Measurements from ENCODE around the gene SLC47A2. TPM values are rescaled to one million over a fixed set of nuclear protein-coding genes. Genes with fewer than 3 reads are reported as not detected.

The SLC47A2 gene
- total and polyA plus RNA-seq, 2 donors (not counting 1 experiment from before 2014, with no cell fraction given), result not detected

DNA sequence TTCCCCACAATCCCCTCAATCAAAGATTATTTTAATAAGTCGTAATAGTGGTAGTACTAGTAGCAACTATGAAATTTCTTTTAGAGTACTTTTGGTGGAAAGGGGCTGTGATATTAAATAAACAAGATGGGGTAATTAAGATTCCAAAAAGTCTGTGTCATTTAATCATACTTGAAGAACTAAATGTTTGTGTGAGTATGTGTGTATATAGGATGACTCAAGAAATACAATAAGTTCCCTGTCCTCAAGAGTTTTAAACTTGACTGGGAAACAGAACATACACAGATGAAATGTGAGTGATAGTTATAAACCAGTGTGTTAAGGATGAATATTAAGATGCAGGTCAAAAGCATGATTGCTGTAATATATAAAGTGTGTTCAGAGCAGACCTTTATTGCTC is 65.6 kb downstream of the SLC47A2 start:
- Histone ChIP-seq H3K36me3 (ENCODE audit: control insufficient read depth, insufficient read depth, low read length) (no peaks in the 10 kb centered on the region), H3K9me3 (ENCODE audit: control insufficient read depth, insufficient read depth, low read depth, low read length) (no peaks in the 10 kb centered on the region), H3K4me1 (ENCODE audit: control insufficient read depth, extremely low read depth, insufficient read depth, low read length) (peaks cover 12% of the 10 kb centered on the region), H3K4me3 (replicated peaks in 1 of 4; ENCODE audit: control extremely low read depth in 1 of 4, insufficient read depth in 1 of 4, low read depth in 3 of 4, low read length in 4 of 4) (no peak overlapping the region), H4K20me1 (ENCODE audit: control insufficient read depth, extremely low read depth, insufficient read depth, low read length) (no peaks in the 10 kb centered on the region), H3K27me3 (ENCODE audit: control insufficient read depth, insufficient read depth, low read length) (no peaks in the 10 kb centered on the region), H3K4me2 (ENCODE audit: extremely low read depth, insufficient read depth, low read length) (no peak overlapping the region), H3K27ac (ENCODE audit: insufficient read depth, low read length) (no peak overlapping the region), H2AFZ (ENCODE audit: low read length) (no peak overlapping the region), H3K79me2 (ENCODE audit: control insufficient read depth, insufficient read depth, low read length) (no peaks in the 10 kb centered on the region), H3K9ac (ENCODE audit: insufficient read depth, low read length) (no peak overlapping the region)
- peak; percentile 37 to 49 for DNase-seq (ENCODE audit: low read depth in 2 of 2)
- TF ChIP-seq CTCF (conservative IDR thresholded peaks at IDR 0.05 in 1 of 2, IDR thresholded peaks at IDR 0.05 in 1 of 2; ENCODE audit: low read depth in 1 of 2, low read length in 2 of 2) (no peak), EZH2 (IDR thresholded peaks at IDR 0.05; ENCODE audit: low read length, missing control alignments) (no peak)

DNA sequence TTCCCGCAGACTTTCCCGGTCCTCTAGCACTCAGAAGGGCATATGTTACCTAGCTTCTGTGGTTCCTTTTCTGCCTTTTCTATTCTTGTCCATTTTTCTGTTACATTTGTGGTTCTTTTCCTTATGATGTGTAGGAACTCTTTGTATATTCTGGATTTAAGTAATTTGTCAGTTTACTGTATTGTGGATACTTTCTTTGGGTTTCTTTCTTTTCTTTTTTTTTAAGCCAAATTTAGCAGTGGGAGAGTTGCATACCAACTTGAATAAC is 67.2 kb downstream of the SLC47A2 start:
- DNase-seq (ENCODE audit: low read depth in 2 of 2), result no peak
- Histone ChIP-seq H3K4me3 (replicated peaks in 1 of 4; ENCODE audit: control extremely low read depth in 1 of 4, insufficient read depth in 1 of 4, low read depth in 3 of 4, low read length in 4 of 4) (peak overlapping the region; percentile 77 to 87 (median 78)), H3K4me2 (ENCODE audit: extremely low read depth, insufficient read depth, low read length) (peak overlapping the region; percentile 96), H3K9me3 (ENCODE audit: control insufficient read depth, insufficient read depth, low read depth, low read length) (no peaks in the 10 kb centered on the region), H3K79me2 (ENCODE audit: control insufficient read depth, insufficient read depth, low read length) (no peaks in the 10 kb centered on the region), H4K20me1 (ENCODE audit: control insufficient read depth, extremely low read depth, insufficient read depth, low read length) (no peaks in the 10 kb centered on the region), H2AFZ (ENCODE audit: low read length) (peak overlapping the region; percentile 90), H3K4me1 (ENCODE audit: control insufficient read depth, extremely low read depth, insufficient read depth, low read length) (peaks cover 12% of the 10 kb centered on the region), H3K27ac (ENCODE audit: insufficient read depth, low read length) (no peak overlapping the region), H3K27me3 (ENCODE audit: control insufficient read depth, insufficient read depth, low read length) (peaks cover 4% of the 10 kb centered on the region), H3K36me3 (ENCODE audit: control insufficient read depth, insufficient read depth, low read length) (no peaks in the 10 kb centered on the region), H3K9ac (ENCODE audit: insufficient read depth, low read length) (no peak overlapping the region)
- no peak for TF ChIP-seq EZH2 (IDR thresholded peaks at IDR 0.05; ENCODE audit: low read length, missing control alignments)
- no peak for TF ChIP-seq CTCF (conservative IDR thresholded peaks at IDR 0.05 in 1 of 2, IDR thresholded peaks at IDR 0.05 in 1 of 2; ENCODE audit: low read depth in 1 of 2, low read length in 2 of 2)

DNA sequence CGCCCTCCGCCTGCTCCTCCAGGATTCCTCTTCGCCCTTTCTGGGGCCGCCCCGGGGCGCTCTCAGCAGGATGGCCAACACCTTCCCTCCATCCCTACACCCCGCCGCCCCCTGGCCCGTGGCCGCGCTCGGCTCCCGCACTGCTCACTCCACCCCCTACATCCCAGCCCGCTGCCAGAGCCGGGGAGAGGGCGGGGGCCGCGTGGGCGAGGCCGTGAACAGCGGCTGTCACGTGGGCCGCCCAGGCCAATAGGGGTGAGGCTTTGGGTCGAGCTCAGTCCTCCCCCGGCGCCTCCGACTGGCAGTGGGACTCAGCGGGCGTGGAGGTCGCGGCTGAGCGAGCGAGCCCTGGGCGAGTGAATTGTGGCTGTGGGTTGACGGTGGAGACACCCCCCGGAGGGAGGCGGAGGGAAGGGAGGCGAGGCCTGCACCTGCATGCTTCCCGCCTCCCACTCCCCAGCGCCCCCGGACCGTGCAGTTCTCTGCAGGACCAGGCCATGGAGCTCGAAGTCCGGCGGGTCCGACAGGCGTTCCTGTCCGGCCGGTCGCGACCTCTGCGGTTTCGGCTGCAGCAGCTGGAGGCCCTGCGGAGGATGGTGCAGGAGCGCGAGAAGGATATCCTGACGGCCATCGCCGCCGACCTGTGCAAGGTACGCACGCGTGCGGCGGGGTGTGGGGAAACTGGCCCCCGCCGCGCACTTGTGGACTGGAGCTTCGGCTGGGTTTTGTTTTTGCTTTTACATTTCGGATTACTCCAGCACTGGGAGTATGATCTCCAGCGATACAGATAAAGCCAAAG is 67.7 kb downstream of the SLC47A2 start, which contains the start of gene ALDH3A2:
Gene ALDH3A2 (plus strand): TSS at position 277 of the 799 bp plus-strand sequence. CDS start 221 bp downstream, at position 498.
- Histone ChIP-seq H3K4me2 (ENCODE audit: extremely low read depth, insufficient read depth, low read length) (peak within 1 kb of the TSS; percentile 96), H3K9ac (ENCODE audit: insufficient read depth, low read length) (peak within 1 kb of the TSS; percentile 80), H3K79me2 (ENCODE audit: control insufficient read depth, insufficient read depth, low read length) (no peaks in the 10 kb centered on the region), H3K36me3 (ENCODE audit: control insufficient read depth, insufficient read depth, low read length) (no peaks in the 10 kb centered on the region), H2AFZ (ENCODE audit: low read length) (peak within 1 kb of the TSS; percentile 98), H3K4me3 (replicated peaks in 1 of 4; ENCODE audit: control extremely low read depth in 1 of 4, insufficient read depth in 1 of 4, low read depth in 3 of 4, low read length in 4 of 4) (peak within 1 kb of the TSS; percentile 77 to 87 (median 78)), H4K20me1 (ENCODE audit: control insufficient read depth, extremely low read depth, insufficient read depth, low read length) (no peaks in the 10 kb centered on the region), H3K9me3 (ENCODE audit: control insufficient read depth, insufficient read depth, low read depth, low read length) (no peaks in the 10 kb centered on the region), H3K27ac (ENCODE audit: insufficient read depth, low read length) (peak within 1 kb of the TSS; percentile 88), H3K27me3 (ENCODE audit: control insufficient read depth, insufficient read depth, low read length) (peaks cover 4% of the 10 kb centered on the region), H3K4me1 (ENCODE audit: control insufficient read depth, extremely low read depth, insufficient read depth, low read length) (peaks cover 12% of the 10 kb centered on the region)
- DNase-seq (ENCODE audit: low read depth in 2 of 2), result peak; percentile 89 to 91
- TF ChIP-seq CTCF (conservative IDR thresholded peaks at IDR 0.05 in 1 of 2, IDR thresholded peaks at IDR 0.05 in 1 of 2; ENCODE audit: low read depth in 1 of 2, low read length in 2 of 2) (peak; percentile 22 to 33), EZH2 (IDR thresholded peaks at IDR 0.05; ENCODE audit: low read length, missing control alignments) (no peak)
